GM21367 (cell line): ENCODE measurements around the gene CPXM2.
"Not testable (repeated sequence)": the region's sequence is repeated elsewhere in the genome, so short reads cannot be mapped to it uniquely, and the experiment has no call there.

Experiments used
- ATAC-seq: cut with Tn5 transposase; IDR thresholded peaks from one replicate; pipeline ENCODE4 v1.9.1; 2021; ENCODE audit not compliant: unreplicated experiment

The CPXM2 gene

GRCh38 chr10:123747426-123747825 is 144.2 kb downstream of the CPXM2 start:
- ATAC-seq, result no peak

GRCh38 chr10:123746942-123747341 is 144.7 kb downstream of the CPXM2 start:
- ATAC-seq, result no peak

- ATAC-seq, result no peak
Measured at GRCh38 chr10:123746520-123746919, 145.1 kb downstream of the CPXM2 start.

GRCh38 chr10:123746061-123746460 is 145.5 kb downstream of the CPXM2 start:
- ATAC-seq, result no peak

- no peak for ATAC-seq
Measured at GRCh38 chr10:123744224-123744536, 147.4 kb downstream of the CPXM2 start.

- no peak for ATAC-seq
Measured at GRCh38 chr10:123743441-123744223, 148.0 kb downstream of the CPXM2 start.

- no peak for ATAC-seq
Measured at GRCh38 chr10:123742751-123743440, 148.7 kb downstream of the CPXM2 start.

- ATAC-seq, result no peak
Measured at GRCh38 chr10:123741711-123742110, 149.9 kb downstream of the CPXM2 start.

- ATAC-seq, result no peak
Measured at GRCh38 chr10:123741146-123741545, 150.5 kb downstream of the CPXM2 start.

GRCh38 chr10:123736917-123737316 is 154.7 kb downstream of the CPXM2 start:
- not testable (repeated sequence) for ATAC-seq

- ATAC-seq, result no peak
Measured at GRCh38 chr10:123729523-123729922, 162.1 kb downstream of the CPXM2 start.

GRCh38 chr10:123726836-123727235 is 164.8 kb downstream of the CPXM2 start:
- ATAC-seq, result no peak

GRCh38 chr10:123726381-123726780 is 165.2 kb downstream of the CPXM2 start:
- ATAC-seq, result no peak

- no peak for ATAC-seq
Measured at GRCh38 chr10:123724747-123725146, 166.9 kb downstream of the CPXM2 start.

GRCh38 chr10:123722351-123722750 is 169.3 kb downstream of the CPXM2 start:
- ATAC-seq, result no peak

- no peak for ATAC-seq
Measured at GRCh38 chr10:123721441-123722049, 170.1 kb downstream of the CPXM2 start.

- ATAC-seq, result no peak
Measured at GRCh38 chr10:123720536-123720935, 171.1 kb downstream of the CPXM2 start.

GRCh38 chr10:123718544-123719060 is 173.0 kb downstream of the CPXM2 start:
- ATAC-seq, result no peak

GRCh38 chr10:123717336-123717735 is 174.3 kb downstream of the CPXM2 start:
- ATAC-seq, result no peak

GRCh38 chr10:123715546-123715945 is 176.1 kb downstream of the CPXM2 start:
- ATAC-seq, result no peak

- no peak for ATAC-seq
Measured at GRCh38 chr10:123706236-123706635, 185.4 kb downstream of the CPXM2 start.

GRCh38 chr10:123704812-123705211 is 186.8 kb downstream of the CPXM2 start:
- ATAC-seq, result no peak
